ENCODE results near the gene RIMS4.

DNA sequence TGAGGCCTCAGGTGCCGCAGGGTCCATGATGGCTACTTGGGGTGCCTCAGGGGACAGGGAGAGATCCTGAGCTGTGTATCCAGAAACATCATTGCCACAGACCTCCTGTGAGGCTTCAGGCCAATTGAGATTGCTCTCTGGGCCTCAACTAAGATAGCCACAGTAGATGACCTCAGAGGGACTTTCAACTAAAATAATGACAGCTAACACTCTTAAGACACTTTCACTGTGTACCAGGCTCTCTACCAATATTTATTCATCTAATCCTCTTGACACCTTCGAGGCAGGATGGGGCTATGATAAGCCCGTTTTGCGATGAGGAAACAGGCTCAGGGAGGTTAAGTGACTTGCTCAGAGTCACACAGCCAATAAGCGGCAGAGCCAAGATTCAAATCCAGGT lies 10.7 kb downstream of the RIMS4 start:
- TF ChIP-seq, protein P1, sequence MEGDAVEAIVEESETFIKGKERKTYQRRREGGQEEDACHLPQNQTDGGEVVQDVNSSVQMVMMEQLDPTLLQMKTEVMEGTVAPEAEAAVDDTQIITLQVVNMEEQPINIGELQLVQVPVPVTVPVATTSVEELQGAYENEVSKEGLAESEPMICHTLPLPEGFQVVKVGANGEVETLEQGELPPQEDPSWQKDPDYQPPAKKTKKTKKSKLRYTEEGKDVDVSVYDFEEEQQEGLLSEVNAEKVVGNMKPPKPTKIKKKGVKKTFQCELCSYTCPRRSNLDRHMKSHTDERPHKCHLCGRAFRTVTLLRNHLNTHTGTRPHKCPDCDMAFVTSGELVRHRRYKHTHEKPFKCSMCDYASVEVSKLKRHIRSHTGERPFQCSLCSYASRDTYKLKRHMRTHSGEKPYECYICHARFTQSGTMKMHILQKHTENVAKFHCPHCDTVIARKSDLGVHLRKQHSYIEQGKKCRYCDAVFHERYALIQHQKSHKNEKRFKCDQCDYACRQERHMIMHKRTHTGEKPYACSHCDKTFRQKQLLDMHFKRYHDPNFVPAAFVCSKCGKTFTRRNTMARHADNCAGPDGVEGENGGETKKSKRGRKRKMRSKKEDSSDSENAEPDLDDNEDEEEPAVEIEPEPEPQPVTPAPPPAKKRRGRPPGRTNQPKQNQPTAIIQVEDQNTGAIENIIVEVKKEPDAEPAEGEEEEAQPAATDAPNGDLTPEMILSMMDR (IDR thresholded peaks at IDR 0.05): no peak
- no peak for TF ChIP-seq EZH2 (IDR thresholded peaks at IDR 0.05; ENCODE audit: borderline replicate concordance, insufficient read depth, low read depth, low read length, poor library complexity, severe bottlenecking)

Measured in B cell (primary cell).